ENCODE data around the gene FYB1.

GRCh38 chr5:39228596-39228995 lies 9.2 kb upstream of the FYB1 start:
- no peak for TF ChIP-seq CTCF (conservative IDR thresholded peaks at IDR 0.05 in 1 of 2, IDR thresholded peaks at IDR 0.05 in 1 of 2; ENCODE audit: low read depth in 1 of 2, low read length in 2 of 2)
- no peak for TF ChIP-seq EZH2 (IDR thresholded peaks at IDR 0.05; ENCODE audit: low read length, missing control alignments)

Data from fibroblast of lung (primary cell).